GM12865 (cell line): ENCODE data around the gene GC.

ENCODE experiments used
- DNase-seq: peaks from one replicate; pipeline ENCODE4 v3.0.0; 2010; ENCODE audit warnings: low read depth
- H3K4me3 ChIP-seq: 2 replicates; pipeline ENCODE4 v1.5.1; 2011; ENCODE audit warnings: mild to moderate bottlenecking, low read depth, low read length, control low read depth
- CTCF ChIP-seq: IDR thresholded peaks from 2 replicates; pipeline ENCODE4 v1.5.1; 2011; ENCODE audit warnings: low read length, control low read depth, low read depth, inconsistent platforms; ENCODE audit not compliant: insufficient read depth; ENCODE audit errors: missing control alignments

Gene GC

DNA sequence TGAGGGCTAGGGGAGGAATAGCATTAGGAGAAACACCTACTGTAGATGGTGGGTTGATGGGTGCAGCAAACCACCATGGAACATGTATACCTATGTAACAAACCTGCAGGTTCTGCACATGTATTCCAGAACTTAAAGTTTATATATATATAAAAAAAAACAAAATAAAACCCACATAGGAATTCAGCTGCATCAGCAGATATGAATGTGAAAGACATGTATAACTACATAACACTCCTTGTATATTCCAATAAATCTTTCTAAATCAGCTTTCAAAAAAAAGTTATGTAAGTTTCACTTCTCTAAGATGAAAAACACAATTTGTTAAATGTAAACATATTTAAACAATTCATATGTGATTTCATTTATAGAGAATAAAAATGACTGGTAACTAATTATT is 6.0 kb downstream of the GC start:
- H3K4me3 ChIP-seq: no peak overlapping the region
- no peak for DNase-seq
- TF ChIP-seq CTCF: no peak

- DNase-seq: no peak
- no peak for TF ChIP-seq CTCF
These were observed 8.4 kb downstream of the GC start for GRCh38 chr4:71775449-71775848.

DNA sequence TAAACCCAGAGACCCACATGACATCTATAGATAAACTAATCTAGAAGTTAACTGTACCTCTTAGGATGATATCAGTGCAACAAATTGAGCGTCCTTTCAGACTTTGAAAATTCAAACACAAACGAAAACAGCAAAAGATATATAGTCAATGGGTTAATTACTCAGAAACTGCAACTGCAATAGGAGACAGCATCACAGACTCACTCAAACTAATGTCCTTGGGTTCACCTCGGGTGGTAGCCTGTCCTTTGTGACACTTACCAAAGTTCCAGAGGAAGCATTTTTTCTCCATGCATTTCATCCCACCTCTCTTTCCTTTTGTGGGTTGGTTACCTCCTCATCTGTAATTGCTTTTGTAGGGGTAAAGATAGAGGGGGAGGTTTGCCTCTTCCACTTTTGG is 9.7 kb downstream of the GC start:
- TF ChIP-seq CTCF: no peak
- no peak for DNase-seq
- no peak overlapping the region for H3K4me3 ChIP-seq

More at GRCh38 chr4:71775449-71775848, 8.4 kb downstream of the GC start:
- H3K4me3 ChIP-seq: no peak overlapping the region

GRCh38 chr4:71773004-71773403 is 10.9 kb downstream of the GC start:
- TF ChIP-seq CTCF: no peak
- DNase-seq: no peak
- no peak overlapping the region for H3K4me3 ChIP-seq

- peak; percentile 4 for TF ChIP-seq CTCF
- DNase-seq: no peak
- H3K4me3 ChIP-seq: no peak overlapping the region
These were observed 11.3 kb downstream of the GC start for GRCh38 chr4:71772592-71772991.

DNA sequence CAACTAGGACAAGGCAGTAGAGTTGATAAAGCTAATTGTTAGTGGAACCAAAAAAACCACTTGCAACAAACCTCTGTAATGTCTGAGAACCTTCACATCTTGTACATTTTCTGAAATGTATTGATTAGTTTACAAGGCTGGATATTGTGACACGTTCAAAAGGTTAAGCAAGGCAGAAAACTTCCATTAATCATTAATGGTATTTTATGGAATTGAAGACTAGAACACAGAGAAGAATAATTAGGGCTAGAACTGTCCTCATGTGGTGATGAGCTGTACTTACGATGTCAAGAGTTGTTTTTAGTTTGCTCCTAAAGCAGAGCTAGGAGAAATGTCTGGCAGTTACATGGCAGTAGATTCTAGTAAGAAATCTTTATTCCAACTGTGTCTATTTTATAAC is 12.3 kb downstream of the GC start:
- no peak for TF ChIP-seq CTCF
- no peak overlapping the region for H3K4me3 ChIP-seq
- DNase-seq: no peak

- DNase-seq: no peak
- no peak overlapping the region for H3K4me3 ChIP-seq
- TF ChIP-seq CTCF: no peak
These were observed 14.4 kb downstream of the GC start for GRCh38 chr4:71769434-71769833.
